Right lobe of liver (tissue), 4 donors: ENCODE results near the gene GPATCH4.

Source experiments
- POLR2A ChIP-seq: fragments of 450-650 bp; IDR thresholded peaks from one replicate; pipeline ENCODE4 v1.6.1; 2017; ENCODE audit warnings: antibody characterized with exemption, mild to moderate bottlenecking
- TF ChIP-seq, protein P1 (sequence below), 4 donors: fragments of 200-600 bp in 3 of 4; fragments of 450-650 bp in 1 of 4; IDR thresholded peaks; one replicate each; pipeline versions ENCODE4 v1.5.1 to v1.8.0; 2016 to 2022; ENCODE audit warnings: antibody characterized with exemption in 4 of 4, mild to moderate bottlenecking in 2 of 4
- donor health status: DM: no; HTN: no; CAD: no.
- donor health status: DM: no; HTN: no; CAD: no.
- donor health status: DM: no; HTN: yes; CAD: no.

DNA sequence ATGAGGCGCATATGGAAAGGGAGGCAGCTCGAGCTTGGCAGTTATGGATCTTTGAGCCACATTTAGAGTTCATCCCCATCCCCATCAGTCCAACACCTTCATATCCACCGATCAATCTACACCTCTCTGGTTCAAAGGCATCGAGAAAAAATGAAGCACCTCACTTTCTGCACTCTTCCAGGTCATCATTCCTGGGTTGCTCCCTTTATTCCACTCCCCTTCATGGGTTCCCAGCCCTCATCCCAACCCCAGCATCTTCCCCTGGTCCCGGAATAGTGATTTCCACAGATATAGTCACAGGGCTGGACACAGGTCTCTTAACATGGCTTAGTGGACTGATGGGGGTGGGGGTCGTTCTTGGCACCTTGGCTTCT is 18.3 kb upstream of the GPATCH4 start:
- TF ChIP-seq POLR2A: no peak
- TF ChIP-seq, protein P1, sequence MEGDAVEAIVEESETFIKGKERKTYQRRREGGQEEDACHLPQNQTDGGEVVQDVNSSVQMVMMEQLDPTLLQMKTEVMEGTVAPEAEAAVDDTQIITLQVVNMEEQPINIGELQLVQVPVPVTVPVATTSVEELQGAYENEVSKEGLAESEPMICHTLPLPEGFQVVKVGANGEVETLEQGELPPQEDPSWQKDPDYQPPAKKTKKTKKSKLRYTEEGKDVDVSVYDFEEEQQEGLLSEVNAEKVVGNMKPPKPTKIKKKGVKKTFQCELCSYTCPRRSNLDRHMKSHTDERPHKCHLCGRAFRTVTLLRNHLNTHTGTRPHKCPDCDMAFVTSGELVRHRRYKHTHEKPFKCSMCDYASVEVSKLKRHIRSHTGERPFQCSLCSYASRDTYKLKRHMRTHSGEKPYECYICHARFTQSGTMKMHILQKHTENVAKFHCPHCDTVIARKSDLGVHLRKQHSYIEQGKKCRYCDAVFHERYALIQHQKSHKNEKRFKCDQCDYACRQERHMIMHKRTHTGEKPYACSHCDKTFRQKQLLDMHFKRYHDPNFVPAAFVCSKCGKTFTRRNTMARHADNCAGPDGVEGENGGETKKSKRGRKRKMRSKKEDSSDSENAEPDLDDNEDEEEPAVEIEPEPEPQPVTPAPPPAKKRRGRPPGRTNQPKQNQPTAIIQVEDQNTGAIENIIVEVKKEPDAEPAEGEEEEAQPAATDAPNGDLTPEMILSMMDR (IDR thresholded peaks at IDR 0.05): no peak
